GM18519 (cell line): ENCODE data around the gene SLC8A1.
"Not testable (repeated sequence)": the region's sequence is repeated elsewhere in the genome, so short reads cannot be mapped to it uniquely, and the experiment has no call there.

Experiments
- ATAC-seq: cut with Tn5 transposase; IDR thresholded peaks from one replicate; pipeline ENCODE4 v1.9.1; 2021; ENCODE audit warnings: mild to moderate bottlenecking, moderate library complexity; ENCODE audit not compliant: unreplicated experiment, low FRiP score

SLC8A1 gene

DNA sequence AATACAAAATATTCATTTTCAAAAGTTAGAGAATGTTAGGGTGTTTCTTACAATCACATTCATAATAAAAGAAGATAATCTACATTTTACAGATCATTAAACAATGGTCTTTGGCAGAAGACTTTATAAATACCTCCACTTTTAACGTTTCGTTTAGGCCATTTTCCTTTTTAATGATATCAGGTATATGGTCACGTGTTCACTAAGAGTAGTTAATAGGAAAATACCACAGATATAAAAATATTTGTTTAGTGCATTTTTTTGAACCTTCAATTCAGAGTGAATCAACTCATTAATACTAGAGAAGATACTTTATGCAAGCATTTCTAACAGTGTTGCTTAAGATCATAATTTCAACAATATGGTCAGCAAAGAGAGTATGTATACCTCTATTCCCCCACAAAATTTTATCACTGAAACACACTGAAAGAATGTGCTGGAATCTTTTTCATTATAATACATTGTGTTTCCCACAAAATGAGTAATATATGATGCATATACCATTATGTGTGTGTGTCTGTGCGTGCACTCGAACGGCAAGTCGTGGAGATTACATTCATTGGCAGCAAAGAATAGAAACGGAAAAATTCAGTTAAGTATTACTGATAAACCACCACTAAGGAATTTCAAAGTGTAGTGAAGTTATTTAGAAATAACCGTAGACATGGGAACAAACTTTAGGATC, 353.0 kb downstream of the SLC8A1 start:
- ATAC-seq, result no peak

DNA sequence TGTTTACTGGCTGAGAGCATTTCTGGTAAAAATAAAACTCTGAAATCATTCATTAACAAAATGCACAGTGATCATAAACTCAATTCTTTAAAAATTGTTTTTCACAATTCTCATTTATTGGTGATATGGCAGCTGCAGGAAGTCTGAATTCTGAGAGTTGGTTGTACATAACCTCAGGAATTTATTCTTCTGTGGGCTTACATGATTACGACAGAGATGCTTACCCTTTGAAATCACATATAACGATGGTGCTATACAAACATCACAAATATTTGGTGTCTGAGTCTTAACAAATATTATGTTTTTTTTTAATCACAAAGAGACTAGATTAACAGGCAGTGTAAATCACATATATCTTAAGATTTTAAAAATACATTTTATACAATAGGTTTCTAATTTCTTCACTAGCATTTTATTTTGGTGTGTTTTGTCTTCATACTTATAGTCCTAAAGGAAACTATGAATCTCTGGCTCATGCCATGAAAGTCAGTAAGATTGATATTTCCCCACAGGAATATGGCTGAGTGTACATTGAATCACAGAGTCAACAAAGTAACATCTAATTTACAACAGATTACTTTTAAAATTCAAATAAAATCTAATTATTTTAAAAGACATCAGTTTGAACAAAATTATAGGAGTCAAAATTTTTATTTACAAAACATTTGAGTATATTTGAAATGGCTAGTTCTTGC, 354.1 kb downstream of the SLC8A1 start:
- no peak for ATAC-seq

DNA sequence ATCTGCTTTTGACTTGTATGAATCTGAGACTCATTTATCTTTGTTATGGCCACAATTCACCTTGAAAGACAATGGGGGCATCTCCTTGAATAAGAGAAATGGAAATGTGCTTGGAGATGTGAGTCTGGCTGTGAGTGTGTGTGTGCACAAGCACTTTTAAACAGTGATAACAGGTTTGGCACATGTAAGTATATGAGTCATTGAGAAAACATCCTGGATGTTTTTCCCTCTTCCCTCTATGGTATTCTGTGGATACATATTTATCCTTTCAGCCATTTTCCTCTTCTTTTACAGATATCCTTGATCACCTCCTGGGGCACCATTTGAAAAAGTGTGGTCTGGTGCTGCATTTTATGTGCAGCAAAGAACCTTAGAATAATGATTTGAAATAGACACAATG, 355.5 kb downstream of the SLC8A1 start:
- no peak for ATAC-seq

DNA sequence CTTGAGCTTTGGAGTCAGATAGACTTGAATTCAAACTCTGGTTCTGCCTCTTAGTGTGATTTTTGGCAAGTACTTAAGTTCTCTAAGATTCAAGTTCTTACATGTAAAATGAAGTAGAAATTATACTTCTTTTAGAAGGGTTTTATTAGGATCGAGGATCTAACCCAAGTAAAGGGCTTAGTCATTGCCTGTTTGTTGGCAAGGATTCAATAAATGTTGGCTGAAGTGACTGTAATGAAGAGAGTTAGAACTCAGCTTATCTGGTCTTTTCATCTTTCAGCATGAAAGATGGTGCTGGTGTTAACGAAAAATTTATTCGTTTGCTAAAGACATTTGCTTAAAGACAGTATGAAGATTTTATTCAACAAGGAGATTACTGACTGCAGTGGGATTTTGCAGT, 356.9 kb downstream of the SLC8A1 start:
- ATAC-seq, result no peak

DNA sequence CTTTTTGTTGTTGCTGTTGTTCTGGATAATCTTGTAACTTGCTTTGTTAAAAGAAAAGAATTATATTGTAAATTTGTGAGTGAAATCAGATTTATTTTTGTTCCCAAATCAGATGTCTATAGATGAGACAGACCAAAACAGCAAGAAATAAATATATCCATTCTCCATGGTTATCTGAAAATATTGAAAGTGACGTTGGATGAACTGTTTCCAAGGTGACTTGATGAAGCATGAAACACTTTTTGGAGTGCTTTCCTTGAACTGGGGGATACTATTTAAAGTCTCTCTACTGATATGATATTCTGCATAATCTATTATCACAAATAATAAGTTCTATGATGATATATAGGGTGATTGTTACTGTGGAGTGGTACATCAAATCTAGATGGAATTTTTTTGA, 357.4 kb downstream of the SLC8A1 start:
- no peak for ATAC-seq

DNA sequence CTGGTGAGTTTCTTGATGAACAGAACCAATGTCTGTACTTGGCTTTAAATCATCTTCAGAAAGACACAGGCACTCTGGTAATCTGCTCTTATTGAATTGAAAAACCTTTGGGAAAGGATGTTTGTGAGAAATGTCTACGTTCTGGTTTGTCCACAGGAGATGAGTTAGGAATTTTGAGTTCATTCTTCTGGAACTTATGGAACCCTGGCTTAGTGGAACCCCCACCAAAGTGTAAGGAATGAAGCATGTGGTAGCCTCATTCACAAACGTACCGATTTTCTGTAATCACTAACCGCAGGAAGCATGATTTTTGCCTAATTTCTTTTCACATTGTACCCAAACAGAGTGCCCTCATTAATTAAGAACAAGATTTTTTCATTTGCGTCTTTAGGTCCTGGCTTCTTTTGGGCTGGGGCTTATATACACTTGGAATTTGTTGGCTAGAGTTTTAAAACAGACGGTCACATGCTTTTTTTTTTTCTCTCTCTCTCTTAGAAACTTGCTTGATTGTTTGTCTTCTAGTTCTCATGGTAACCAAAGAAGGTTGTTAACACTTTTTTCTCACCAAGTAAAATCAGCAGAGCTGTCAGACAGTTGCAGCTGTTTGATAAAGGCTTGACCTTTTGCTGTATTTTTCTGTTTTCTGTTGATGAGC, 358.7 kb downstream of the SLC8A1 start:
- no peak for ATAC-seq

DNA sequence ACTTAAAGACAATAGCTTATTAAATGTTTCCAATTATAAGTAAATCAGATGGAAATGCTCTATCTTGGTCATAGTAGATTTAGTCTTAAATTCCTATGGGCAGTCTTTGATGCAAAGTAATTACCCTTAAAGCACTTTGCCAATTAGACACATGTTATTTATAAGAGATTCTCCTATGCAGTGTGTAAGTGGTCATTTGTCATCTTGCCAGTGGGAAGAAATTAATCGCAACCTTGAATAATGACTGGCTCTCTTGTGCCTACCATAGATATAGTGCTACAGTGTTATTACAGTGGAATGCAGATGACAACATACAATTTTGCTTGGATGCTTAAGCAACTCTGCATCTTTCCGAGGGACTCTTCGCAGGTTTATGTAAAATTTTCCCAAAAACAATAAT, 361.8 kb downstream of the SLC8A1 start:
- no peak for ATAC-seq

DNA sequence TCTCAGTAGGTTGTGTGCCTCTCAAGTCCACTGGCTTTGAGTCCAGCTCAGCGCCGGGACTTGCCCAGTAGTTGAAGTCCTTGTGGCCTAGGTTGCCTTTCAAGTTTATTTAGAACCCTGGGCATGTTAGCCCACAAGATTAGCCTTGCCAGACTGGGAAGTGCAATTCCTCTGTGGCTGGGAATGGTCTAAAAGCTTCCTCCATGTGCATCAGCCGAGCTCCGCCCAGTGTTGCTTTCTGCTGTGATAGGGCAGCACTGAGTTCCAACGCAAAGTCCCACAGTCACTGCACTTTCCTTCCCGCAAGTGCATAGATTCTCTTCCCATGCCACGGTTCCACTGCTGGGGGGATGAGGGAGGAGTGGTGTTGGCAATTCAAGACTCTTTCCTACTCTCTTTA, 364.0 kb downstream of the SLC8A1 start:
- no peak for ATAC-seq

DNA sequence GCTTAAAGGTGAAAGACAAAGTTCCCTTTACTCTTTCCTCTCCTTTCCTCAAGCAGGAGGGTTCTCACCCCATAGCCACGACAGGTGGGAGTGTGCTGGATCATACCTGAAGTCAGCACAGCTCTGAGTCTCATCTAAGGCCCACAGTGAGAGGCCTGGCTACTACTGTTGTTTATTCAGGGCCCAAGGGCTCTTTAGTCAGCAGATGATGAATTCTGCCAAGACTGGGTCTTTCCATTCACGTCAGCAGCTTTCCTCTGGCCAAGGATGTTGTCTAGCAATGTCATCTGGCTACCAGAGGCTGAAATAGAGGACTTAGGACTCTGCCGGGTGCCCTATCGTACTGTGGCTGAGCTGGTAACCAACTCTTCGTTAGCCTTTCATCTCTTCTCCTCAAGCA, 364.5 kb downstream of the SLC8A1 start:
- ATAC-seq, result no peak

DNA sequence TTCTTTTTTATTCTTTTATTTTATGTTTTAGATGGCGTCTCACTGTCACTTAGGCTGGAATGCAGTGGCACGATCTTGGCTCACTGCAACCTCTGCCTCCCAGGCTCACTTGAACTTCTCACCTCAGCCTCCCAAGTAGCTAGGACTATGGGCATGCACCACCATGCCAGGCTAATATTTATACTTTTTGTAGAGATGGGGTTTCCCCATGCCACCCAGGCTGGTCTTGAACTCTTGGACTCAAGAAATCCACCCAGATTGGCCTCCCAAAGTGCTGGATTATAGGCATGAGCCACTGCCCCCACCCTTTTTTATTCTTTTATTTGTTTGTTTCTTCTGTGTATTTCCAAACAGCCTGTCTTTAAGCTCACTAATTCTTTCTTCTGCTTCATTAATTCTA, 366.1 kb downstream of the SLC8A1 start:
- no peak for ATAC-seq

DNA sequence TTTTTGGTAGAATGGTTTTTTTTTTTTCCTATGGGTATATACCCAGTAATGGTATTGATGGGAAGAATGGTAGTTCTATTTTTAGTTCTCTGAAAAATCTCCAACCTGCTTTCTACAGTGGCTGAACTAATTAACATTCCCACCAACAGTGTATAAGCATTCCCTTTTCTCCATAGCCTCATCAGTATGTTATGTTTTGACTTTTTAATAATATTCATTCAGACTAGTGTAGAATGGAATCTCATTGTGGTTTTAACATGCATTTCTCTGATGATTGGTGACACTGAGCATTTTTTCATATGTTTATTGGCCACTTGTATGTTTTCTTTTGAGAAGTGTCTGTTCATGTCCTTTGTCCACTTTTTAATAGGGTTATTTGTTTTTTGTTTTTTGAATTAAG, 378.6 kb downstream of the SLC8A1 start:
- not testable (repeated sequence) for ATAC-seq

DNA sequence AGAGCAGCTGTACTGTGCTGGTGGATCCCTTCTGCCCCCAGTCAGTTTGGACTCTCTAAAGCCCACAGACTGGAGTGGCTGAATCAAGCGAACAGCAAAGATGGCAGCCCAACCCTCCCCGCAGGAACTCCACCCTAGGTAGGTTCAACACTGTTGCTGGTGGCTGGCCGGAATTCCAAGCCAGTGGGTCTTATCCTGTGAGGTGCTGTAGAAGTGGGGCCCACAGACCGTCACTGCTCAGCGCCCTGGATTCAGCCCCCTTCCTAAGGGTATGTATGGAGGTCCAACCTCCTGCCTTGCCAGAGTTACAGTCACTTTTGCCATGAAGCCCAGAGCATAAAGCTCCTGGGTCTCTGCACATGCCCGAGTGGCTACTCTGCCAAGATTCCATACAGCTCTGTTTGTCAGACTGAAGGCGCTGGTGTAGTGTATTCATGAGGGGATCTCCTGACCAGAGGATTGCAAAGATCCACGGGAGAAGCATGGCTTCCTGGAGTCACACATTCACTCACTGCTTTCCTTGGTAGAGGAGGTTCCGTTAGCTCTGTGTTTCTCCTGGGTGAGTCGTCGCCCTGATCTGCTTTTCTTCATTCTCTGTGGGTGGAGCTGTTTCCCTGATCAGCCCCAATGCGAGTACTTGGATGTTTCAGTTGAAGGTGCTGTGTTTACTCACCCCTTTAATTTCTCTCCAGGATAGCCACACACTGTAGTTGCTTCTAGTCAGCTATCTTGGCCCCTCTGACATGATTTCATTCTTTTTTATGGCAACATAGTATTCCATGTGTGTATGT, 379.3 kb downstream of the SLC8A1 start:
- no peak for ATAC-seq

DNA sequence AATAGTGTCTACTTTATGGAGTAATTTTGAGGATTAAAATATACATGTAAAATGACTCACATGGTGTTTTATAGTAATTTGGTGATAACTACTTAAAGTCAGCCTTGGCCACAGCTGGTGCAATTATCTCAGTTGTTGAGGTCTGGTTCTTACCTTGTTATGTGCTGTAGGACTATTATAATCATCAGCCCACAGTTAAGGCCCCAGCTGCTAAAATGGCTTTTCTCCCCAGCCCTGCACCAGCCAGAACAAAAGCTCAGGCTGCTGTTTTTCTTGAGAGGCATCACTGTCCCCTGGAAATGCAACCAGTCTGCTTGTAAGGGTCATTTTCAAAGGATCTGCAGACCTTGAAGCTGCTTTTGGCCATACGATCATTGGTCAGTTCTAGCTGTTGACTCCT, 389.5 kb downstream of the SLC8A1 start:
- ATAC-seq, result no peak

DNA sequence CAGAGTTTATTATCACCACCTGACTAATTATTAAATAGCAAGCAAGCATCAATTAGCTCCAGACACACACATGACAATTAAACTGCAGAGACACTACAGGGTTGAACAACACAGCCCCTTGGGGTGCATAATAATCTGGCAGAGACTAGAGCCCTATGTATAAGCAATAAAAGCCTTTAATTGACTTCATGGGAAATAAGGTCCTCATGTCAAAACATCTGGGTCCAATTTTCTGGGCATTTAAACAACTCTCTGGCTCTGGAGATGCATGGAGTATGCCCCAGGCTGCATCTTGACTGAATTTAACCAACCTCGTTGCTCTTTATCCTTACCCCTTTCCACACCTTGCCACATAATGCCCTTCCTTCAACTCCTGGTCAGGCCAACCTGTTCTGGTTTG, 402.1 kb downstream of the SLC8A1 start:
- ATAC-seq, result no peak

DNA sequence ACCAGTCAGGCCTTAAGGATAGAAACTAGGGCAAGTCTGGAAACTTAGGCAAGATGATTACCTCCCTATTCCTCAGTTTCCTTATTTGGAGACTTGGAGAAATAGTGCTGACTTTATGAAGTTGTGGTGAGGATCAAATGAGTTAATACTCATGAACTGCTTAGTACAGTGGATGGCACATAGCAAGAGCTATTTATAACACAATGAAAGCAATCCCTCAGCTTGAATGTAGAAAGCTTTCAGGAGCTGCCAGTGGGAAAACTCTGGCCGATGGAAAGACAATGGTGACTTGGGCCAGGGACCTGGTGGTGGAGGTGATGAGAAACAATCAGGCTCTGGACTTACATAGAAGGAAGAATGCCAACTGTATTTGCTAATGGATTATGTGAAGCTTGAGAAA, 403.4 kb downstream of the SLC8A1 start:
- ATAC-seq, result no peak

DNA sequence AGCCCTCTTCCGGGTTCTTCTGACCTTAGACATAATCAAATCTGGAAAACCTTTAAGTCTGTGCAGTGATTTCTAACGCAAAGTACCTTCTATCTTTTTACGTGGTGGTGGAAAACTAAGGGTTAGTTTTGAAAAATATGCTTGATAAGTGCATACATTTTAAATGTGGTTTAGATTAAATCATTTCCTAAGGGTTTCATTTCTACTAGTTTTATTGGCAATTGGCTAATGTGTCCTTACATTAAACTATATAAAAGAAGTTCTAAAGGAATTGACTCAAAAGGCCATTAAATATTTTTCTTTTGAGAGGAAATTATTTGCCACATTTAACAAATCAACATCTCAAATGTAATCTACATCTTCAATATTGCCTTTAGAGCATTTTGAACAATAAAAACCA, 404.5 kb downstream of the SLC8A1 start:
- ATAC-seq, result no peak
